Cardiac muscle cell (in vitro differentiated cells and primary cell): ENCODE results near the gene ZSCAN25. TPM values are rescaled to one million over a fixed set of nuclear protein-coding genes. Genes with fewer than 3 reads are reported as not detected.
"Not testable (repeated sequence)": the region's sequence is repeated elsewhere in the genome, so short reads cannot be mapped to it uniquely, and the experiment has no call there.

Source experiments
- DNase-seq, 2 donors: peaks; one replicate each; pipeline versions ENCODE4 v3.0.0 to v3.0.0-alpha.2; 2010 to 2017; ENCODE audit warnings: low read depth in 1 of 2, low spot score in 1 of 2
- H3K27ac ChIP-seq: fragments of 200-600 bp; sonication (generic); 2 replicates; pipeline ENCODE4 v1.5.1; 2016
- H3K27me3 ChIP-seq: fragments of 200-600 bp; sonication (generic); 2 replicates; pipeline ENCODE4 v1.6.0; 2016; ENCODE audit warnings: control low read depth
- H3K36me3 ChIP-seq: fragments of 200-600 bp; sonication (generic); 2 replicates; pipeline ENCODE4 v1.5.1; 2016; ENCODE audit warnings: control low read depth
- H3K4me1 ChIP-seq: fragments of 200-600 bp; sonication (generic); 2 replicates; pipeline ENCODE4 v1.8.1; 2017; ENCODE audit warnings: low read depth, mild to moderate bottlenecking, mixed run types
- H3K4me3 ChIP-seq: fragments of 200-600 bp; sonication (generic); 2 replicates; pipeline ENCODE4 v1.5.1; 2016; ENCODE audit warnings: mild to moderate bottlenecking
- H3K9me3 ChIP-seq: fragments of 200-600 bp; sonication (generic); 2 replicates; pipeline ENCODE4 v1.5.1; 2017; ENCODE audit warnings: low read depth, mild to moderate bottlenecking, control low read depth
- polyA plus RNA-seq: library from polyadenylated mRNA; unstranded; fragments of >200 nt; fragmentation: Nextera tagmentation; extraction: Ambion mirVana; gene quantifications from 2 replicates; pipeline ENCODE4 v1.2.1, GENCODE V29; 2016
- total RNA-seq: library from RNA; depleted of rRNA; stranded (reverse); fragments of >200 nt; gene quantifications from 2 replicates; pipeline ENCODE4 v1.2.3, GENCODE V29; 2016
- TF ChIP-seq, protein P1 (sequence below): IDR thresholded peaks from 2 replicates; pipeline ENCODE4 v1.5.1; 2012; ENCODE audit warnings: low read depth, mild to moderate bottlenecking, low read length

ZSCAN25 gene
- total and polyA plus RNA-seq, 2 experiments from 2014 or later: 13.8 to 22.8 TPM

DNA sequence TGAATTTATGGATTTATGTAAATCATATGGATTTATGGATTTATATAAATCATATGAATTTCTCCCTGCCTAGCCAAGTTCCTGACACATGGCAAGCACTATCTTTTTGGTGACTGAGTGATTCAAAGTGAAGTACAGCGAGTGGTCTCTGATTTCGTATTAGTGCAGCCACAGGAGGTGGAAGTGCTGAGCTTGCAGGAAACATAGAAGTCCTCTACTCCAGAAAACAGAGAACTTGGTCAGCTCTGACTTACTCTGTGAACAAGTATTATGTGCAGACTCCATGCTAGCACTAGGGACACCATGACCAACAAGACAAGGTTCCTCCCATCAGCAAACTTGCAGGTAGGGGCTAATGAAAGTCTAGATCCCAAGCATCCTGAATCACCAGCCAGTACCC lies 34.5 kb downstream of the ZSCAN25 start:
- H3K4me3 ChIP-seq: no peak overlapping the region
- H3K27me3 ChIP-seq: no peaks in the 10 kb centered on the region
- DNase-seq: no peak
- no peaks in the 10 kb centered on the region for H3K9me3 ChIP-seq
- no peaks in the 10 kb centered on the region for H3K4me1 ChIP-seq
- TF ChIP-seq, protein P1, sequence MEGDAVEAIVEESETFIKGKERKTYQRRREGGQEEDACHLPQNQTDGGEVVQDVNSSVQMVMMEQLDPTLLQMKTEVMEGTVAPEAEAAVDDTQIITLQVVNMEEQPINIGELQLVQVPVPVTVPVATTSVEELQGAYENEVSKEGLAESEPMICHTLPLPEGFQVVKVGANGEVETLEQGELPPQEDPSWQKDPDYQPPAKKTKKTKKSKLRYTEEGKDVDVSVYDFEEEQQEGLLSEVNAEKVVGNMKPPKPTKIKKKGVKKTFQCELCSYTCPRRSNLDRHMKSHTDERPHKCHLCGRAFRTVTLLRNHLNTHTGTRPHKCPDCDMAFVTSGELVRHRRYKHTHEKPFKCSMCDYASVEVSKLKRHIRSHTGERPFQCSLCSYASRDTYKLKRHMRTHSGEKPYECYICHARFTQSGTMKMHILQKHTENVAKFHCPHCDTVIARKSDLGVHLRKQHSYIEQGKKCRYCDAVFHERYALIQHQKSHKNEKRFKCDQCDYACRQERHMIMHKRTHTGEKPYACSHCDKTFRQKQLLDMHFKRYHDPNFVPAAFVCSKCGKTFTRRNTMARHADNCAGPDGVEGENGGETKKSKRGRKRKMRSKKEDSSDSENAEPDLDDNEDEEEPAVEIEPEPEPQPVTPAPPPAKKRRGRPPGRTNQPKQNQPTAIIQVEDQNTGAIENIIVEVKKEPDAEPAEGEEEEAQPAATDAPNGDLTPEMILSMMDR: no peak
- H3K27ac ChIP-seq: no peak overlapping the region
- H3K36me3 ChIP-seq: no peaks in the 10 kb centered on the region

DNA sequence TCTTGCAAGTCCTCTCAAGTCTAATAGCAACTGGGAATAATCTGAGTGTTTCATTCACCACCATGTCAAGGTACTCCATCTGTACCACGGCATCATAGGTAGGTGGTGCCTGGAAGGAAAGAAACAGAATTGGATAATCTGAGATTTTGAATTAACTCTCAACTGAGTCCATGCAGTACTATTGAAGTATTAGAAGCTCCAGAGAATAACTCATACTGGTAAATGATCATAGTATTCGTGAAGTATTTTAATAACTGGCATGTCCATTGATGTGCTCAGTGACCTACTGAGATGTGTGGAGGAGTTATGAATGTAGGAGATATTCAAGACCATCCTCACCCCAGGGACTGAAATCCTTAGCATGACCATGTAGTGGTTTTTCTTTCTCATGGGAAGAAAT lies 35.9 kb downstream of the ZSCAN25 start:
- no peaks in the 10 kb centered on the region for H3K4me1 ChIP-seq

DNA sequence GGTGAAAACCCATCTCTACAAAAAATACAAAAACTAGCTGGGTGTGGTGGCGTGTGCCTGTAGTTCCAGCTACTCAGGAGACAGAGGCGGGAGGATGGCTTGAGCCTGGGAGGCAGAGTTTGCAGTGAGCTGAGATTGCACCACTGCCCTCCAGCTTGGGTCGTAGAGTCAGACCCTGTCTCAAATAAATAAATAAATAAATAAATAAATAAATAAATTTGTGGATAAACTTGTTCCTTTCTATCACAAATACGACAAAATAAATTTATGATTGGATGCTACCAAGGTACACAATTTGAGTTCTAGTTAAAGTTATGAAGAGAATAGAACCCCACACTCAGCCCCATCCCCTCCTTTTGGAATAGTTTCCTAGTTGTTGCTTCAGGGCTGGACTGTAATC lies 36.5 kb downstream of the ZSCAN25 start:
- not testable (repeated sequence) for H3K4me3 ChIP-seq, H3K9me3 ChIP-seq, DNase-seq, H3K27ac ChIP-seq, H3K4me1 ChIP-seq, H3K36me3 ChIP-seq, H3K27me3 ChIP-seq

More for the DNA sequence above, 35.9 kb downstream of the ZSCAN25 start:
- no peaks in the 10 kb centered on the region for H3K27me3 ChIP-seq
- no peak overlapping the region for H3K27ac ChIP-seq
- TF ChIP-seq, protein P1: no peak
- H3K36me3 ChIP-seq: no peaks in the 10 kb centered on the region
- H3K9me3 ChIP-seq: no peaks in the 10 kb centered on the region
- no peak overlapping the region for H3K4me3 ChIP-seq
- no peak for DNase-seq

DNA sequence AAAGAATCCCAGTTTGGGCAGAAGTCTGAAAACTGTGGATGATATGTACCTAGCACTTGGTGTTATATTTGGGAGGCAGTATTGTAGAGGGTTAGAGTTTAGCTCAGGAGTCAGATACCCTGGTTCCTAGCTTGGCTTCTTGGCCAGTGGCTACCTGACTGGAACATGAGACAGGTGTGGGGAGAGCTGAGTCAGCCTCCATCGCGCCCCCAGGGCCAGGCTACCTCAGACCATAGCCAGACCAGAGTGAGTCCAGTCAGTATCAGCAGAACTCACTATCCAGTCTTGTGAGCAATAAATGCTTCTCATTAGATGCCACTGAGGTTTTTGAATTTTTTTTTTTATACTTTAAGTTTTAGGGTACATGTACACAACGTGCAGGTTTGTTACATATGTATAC lies 37.0 kb downstream of the ZSCAN25 start:
- Histone ChIP-seq H3K4me1 (no peaks in the 10 kb centered on the region), H3K36me3 (no peaks in the 10 kb centered on the region), H3K27me3 (no peaks in the 10 kb centered on the region), H3K9me3 (no peaks in the 10 kb centered on the region), H3K4me3 (no peak overlapping the region), H3K27ac (no peak overlapping the region)
- no peak for DNase-seq
- TF ChIP-seq, protein P1: no peak

GRCh38 chr7:99654626-99655025 lies 37.9 kb downstream of the ZSCAN25 start:
- not testable (repeated sequence) for H3K9me3 ChIP-seq, H3K36me3 ChIP-seq, H3K4me3 ChIP-seq, H3K4me1 ChIP-seq, DNase-seq, H3K27ac ChIP-seq, H3K27me3 ChIP-seq

- not testable (repeated sequence) for H3K27ac ChIP-seq, H3K4me3 ChIP-seq, H3K27me3 ChIP-seq, H3K4me1 ChIP-seq, DNase-seq, H3K36me3 ChIP-seq, H3K9me3 ChIP-seq
Observed at GRCh38 chr7:99657879-99658278, 41.1 kb downstream of the ZSCAN25 start.

DNA sequence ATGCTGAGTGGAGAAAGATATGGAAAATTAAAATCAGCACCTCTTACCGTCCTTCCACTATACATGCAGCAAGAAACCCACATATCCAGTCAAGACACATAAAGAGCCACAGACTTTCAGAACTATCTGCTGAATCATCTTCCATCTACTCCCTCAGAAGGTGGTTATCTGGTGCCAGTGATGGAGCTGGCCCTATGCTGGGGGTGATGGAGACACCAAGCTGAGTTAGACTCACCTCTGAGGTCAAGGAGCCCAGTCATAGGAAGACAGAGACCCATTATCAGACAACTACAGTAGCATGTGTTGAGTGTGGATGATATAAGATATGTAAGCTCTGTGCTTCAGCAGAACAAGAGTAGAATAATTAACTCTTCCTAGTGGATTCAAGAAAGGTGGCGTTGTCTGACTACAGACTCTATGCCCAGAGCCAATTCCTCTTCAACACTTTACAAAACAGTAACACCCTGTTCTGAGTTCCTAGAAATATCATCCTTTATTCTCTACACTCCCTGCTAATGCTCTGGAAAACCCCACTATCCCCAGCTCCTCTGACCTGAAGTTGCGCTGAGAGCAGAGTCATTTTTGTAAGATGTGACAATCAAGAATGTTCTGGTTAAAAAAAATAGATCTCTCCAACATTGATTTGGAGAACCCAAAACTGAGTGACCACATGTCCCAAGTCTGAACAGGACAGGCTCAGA lies 48.7 kb downstream of the ZSCAN25 start:
- no peaks in the 10 kb centered on the region for H3K27me3 ChIP-seq
- no peaks in the 10 kb centered on the region for H3K9me3 ChIP-seq
- H3K36me3 ChIP-seq: no peaks in the 10 kb centered on the region
- no peak overlapping the region for H3K4me3 ChIP-seq
- TF ChIP-seq, protein P1: no peak
- no peak for DNase-seq
- H3K4me1 ChIP-seq: no peaks in the 10 kb centered on the region
- H3K27ac ChIP-seq: no peak overlapping the region
